Subcutaneous adipose tissue (tissue), 4 donors: ENCODE results near the gene LHX4. TPM values are rescaled to one million over a fixed set of nuclear protein-coding genes. Genes with fewer than 3 reads are reported as not detected.

Experiments used
- CTCF ChIP-seq: fragments of 450-650 bp; IDR thresholded peaks from one replicate; pipeline ENCODE4 v1.5.1; 2016; ENCODE audit warnings: low read depth, mild to moderate bottlenecking, control low read depth, antibody characterized with exemption, moderate library complexity
- total RNA-seq, 4 donors: library from RNA; depleted of rRNA; stranded (reverse); fragments of >200 nt; gene quantifications; one replicate each; pipeline ENCODE4 v1.1.0, GENCODE V29; 2016

LHX4 gene
- total RNA-seq, 4 donors from 2014 or later: under 0.01 TPM; not detected in 3

- no peak for TF ChIP-seq CTCF
Measured at GRCh38 chr1:180238675-180239074, 8.6 kb downstream of the LHX4 start.

- no peak for TF ChIP-seq CTCF
Measured at GRCh38 chr1:180239145-180240096, 9.4 kb downstream of the LHX4 start.

- no peak for TF ChIP-seq CTCF
Measured at GRCh38 chr1:180241716-180242544, 11.9 kb downstream of the LHX4 start.

GRCh38 chr1:180243517-180244221, 13.6 kb downstream of the LHX4 start:
- no peak for TF ChIP-seq CTCF

- no peak for TF ChIP-seq CTCF
Measured at GRCh38 chr1:180244840-180245239, 14.8 kb downstream of the LHX4 start.

- no peak for TF ChIP-seq CTCF
Measured at GRCh38 chr1:180246579-180246978, 16.5 kb downstream of the LHX4 start.
